DND-41 (cell line): ENCODE data around the gene MTREX.

Source experiments
- CTCF ChIP-seq: IDR thresholded peaks from 2 replicates; pipeline ENCODE4 v1.5.1; 2012; ENCODE audit warnings: borderline replicate concordance, low read length, moderate library complexity, mild to moderate bottlenecking; ENCODE audit not compliant: poor library complexity, severe bottlenecking; ENCODE audit errors: extremely low read depth
- EZH2 ChIP-seq: IDR thresholded peaks from 3 replicates; pipeline ENCODE4 v1.6.1; 2012; ENCODE audit warnings: borderline replicate concordance, low read depth, mild to moderate bottlenecking, moderate library complexity, low read length, inconsistent platforms; ENCODE audit not compliant: severe bottlenecking

- TF ChIP-seq CTCF (no peak), EZH2 (no peak)
Observed at GRCh38 chr5:55305345-55305744, 2.4 kb upstream of the MTREX start.
